NCI-H2227 treated with DMSO at 0.1 percent for 48 hours (cell line): ENCODE data around the gene HECA.

Experiments used
- DNase-seq: peaks from one replicate; lab custom pipeline; 2025; lab: John Stamatoyannopoulos, UW

Gene HECA

GRCh38 chr6:139161169-139161568, 26.3 kb downstream of the HECA start:
- DNase-seq: no peak

DNA sequence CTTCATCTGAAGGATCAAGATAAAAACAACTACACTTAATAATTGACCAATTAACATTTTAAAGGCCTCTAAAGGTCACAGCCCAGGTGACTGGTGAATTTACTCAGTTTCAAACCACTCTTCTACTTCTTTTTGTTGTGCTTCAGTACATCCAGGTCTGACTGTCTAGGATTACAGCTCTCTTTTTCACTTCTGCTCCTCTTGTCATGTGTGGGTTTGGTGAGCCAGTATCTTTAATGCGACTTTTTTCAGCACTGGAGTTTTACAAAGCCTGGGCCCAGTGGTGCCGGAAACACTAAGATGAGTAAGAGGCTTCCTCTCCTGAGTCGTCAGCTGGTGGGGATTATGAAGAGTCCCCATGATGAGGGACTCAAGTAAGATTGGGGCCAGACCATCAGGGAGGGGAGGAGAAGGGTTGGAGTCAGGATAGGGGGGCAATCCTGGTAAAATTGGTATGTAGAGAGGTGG, 27.0 kb downstream of the HECA start:
- no peak for DNase-seq

- no peak for DNase-seq
Measured at GRCh38 chr6:139164001-139164400, 29.1 kb downstream of the HECA start.

- DNase-seq: no peak
Measured at GRCh38 chr6:139165324-139165723, 30.4 kb downstream of the HECA start.

DNA sequence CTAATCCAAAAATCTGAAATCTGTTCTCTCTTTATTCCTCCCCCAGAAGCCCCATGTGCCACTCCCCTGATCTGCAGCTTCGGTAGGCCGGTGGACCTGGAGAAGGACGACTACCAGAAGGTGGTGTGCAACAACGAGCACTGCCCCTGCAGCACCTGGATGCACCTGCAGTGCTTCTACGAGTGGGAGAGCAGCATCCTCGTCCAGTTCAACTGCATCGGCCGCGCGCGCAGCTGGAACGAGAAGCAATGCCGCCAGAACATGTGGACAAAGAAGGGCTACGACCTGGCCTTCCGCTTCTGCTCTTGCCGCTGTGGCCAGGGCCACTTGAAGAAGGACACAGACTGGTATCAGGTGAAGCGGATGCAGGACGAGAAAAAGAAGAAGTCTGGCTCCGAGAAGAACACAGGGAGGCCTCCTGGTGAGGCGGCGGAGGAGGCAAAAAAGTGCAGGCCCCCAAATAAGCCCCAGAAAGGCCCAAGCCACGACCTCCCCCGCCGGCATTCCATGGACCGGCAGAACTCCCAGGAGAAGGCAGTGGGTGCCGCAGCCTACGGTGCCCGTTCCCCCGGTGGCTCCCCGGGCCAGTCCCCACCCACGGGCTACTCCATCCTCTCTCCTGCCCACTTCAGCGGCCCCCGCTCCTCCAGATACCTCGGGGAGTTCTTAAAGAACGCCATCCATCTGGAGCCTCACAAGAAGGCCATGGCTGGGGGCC, 31.5 kb downstream of the HECA start:
- no peak for DNase-seq

GRCh38 chr6:139166956-139167313, 32.1 kb downstream of the HECA start:
- DNase-seq: no peak

GRCh38 chr6:139172151-139172550, 37.3 kb downstream of the HECA start:
- no peak for DNase-seq

DNA sequence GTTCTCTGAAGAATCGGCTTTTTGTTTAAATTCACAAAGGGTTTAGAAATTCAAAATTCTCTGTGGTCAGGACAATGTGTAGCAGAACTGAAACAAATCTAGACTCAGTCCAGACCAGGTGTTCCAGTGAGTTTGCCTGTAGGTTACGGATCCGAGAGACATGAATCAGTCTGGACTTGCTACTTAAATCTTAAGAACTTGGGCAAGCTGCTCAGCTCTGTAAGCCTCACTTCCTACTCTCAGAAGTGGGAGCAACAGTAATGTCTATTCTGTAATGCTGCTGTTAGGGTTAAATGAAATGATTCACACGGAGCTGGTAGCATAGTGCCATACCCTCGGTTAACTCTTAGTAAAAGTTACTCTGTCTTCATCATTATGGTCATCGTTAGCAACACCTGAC, 37.7 kb downstream of the HECA start:
- DNase-seq: no peak

GRCh38 chr6:139173172-139173571, 38.3 kb downstream of the HECA start:
- DNase-seq: no peak

DNA sequence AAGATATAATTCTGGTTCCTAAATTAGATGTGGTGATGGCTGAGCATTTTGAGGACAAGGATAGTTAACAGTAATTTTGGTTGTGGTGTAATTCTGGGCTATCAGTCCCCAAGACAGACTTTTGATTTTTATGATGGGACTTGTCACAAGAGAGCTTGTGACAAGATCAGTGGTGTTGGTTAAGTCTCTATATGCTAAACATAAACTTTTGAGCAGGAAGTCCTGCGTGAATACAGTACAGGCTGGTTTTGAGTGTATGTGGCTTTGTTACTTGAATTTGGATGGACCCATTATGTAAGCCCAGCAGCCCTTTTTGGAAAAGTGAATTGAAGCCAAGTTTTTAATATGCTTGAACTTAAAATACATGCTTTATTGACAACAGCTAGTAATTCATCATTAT, 38.9 kb downstream of the HECA start:
- DNase-seq: no peak

- DNase-seq: no peak
Measured at GRCh38 chr6:139174961-139175360, 40.1 kb downstream of the HECA start.

- DNase-seq: no peak
Measured at GRCh38 chr6:139175389-139175948, 40.6 kb downstream of the HECA start.

DNA sequence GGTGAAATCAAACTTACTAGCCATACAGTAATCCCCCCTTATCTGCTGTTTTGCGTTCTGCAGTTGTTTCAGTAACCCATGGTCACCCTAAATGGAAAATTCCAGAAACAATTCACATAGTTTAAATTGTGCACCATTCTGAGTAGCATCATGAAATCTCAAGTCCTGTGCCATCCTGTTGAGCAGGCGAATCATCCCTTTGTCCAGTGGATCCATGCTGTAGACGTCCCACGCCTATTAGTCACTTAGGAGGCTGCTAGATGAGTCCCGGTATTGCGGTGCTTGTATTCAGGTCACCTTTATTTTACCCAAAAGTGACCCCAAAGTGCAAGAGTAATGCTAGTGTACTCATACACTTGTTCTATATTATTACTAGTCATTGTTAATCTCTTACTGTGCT, 46.4 kb downstream of the HECA start:
- no peak for DNase-seq

DNA sequence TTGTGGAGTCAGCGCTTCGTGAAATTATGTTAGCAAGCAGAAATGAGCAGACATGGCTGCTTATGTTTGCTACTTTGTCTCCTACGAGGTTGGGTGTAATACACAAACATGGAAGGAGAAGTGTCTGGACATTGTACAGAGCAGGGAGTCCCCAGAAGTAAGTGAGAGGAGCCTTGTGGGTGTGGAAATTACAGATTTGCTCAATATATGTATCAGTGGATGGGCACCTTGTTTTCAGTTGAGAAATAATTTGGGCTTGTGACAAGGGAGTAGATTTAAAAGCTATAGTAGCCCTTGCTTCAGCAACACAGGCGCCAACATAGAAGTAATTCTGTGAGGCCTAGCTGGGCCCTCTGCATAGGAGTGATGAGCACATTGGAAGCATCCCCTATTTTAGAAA, 49.2 kb downstream of the HECA start:
- DNase-seq: no peak

GRCh38 chr6:139184459-139184858, 49.6 kb downstream of the HECA start:
- no peak for DNase-seq

- no peak for DNase-seq
Measured at GRCh38 chr6:139186242-139186641, 51.4 kb downstream of the HECA start.

GRCh38 chr6:139186692-139187091, 51.8 kb downstream of the HECA start:
- no peak for DNase-seq

- DNase-seq: no peak
Measured at GRCh38 chr6:139187489-139187888, 52.6 kb downstream of the HECA start.

- no peak for DNase-seq
Measured at GRCh38 chr6:139189665-139190064, 54.8 kb downstream of the HECA start.

- DNase-seq: no peak
Measured at GRCh38 chr6:139194740-139195139, 59.9 kb downstream of the HECA start.

- no peak for DNase-seq
Measured at GRCh38 chr6:139198529-139199288, 63.8 kb downstream of the HECA start.

- DNase-seq: no peak
Measured at GRCh38 chr6:139201378-139201777, 66.5 kb downstream of the HECA start.

GRCh38 chr6:139204978-139205377, 70.1 kb downstream of the HECA start:
- DNase-seq: no peak
